Globus pallidus (tissue), 1 donor: Measurements from ENCODE around the gene NCOA6.
A peak's percentile ranks its signal among the peaks of the same experiment; 100 is the strongest.

ENCODE experiments used
- DNase-seq: peaks from one replicate; pipeline ENCODE4 v3.0.0-alpha.2; 2015; ENCODE audit warnings: low spot score

NCOA6 gene

GRCh38 chr20:34704177-34705007, 121.1 kb downstream of the NCOA6 start, which contains the start of gene TP53INP2:
Gene TP53INP2 (plus strand): TSS chr20:34704344. CDS start chr20:34708740, 4,396 bp downstream.
- DNase-seq: peak; percentile 92

DNA sequence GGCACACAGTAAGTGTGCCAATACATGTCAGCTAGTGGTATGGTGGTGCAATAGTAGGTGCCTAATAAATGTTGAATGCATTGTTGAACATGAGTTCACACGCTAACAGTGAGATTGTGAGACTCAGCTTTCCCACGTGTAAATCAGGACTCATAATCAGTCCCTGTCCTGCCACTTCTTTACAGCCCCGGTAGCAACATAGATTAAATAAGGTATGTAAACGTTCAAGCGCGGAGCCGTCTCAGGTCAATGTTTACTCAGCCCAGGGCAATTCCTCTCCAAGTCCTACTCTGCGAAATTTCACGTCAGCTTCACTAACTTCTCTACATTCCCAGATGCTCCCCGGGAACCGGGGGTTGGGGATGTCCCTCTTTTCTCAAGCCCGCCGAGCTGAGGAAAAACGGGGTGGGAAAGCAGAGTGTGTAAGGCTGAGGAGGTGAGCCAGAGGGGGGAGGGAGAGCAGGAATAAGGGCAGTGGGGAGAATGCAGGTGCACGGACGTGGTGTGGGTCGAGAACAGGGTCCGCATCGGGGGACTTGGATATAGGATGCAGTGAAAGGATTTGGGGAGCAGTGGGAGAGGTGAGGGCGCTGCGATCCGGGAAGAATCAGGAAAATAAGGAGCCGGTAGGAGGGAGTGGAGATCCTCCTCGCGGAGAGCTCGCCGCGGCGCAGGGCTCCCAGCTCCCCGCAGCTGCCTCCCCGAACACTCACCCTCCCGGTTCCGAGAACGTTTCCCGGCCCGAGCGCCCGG, 121.9 kb downstream of the NCOA6 start:
- DNase-seq: no peak

GRCh38 chr20:34703061-34703423, 122.4 kb downstream of the NCOA6 start:
- DNase-seq: no peak

DNA sequence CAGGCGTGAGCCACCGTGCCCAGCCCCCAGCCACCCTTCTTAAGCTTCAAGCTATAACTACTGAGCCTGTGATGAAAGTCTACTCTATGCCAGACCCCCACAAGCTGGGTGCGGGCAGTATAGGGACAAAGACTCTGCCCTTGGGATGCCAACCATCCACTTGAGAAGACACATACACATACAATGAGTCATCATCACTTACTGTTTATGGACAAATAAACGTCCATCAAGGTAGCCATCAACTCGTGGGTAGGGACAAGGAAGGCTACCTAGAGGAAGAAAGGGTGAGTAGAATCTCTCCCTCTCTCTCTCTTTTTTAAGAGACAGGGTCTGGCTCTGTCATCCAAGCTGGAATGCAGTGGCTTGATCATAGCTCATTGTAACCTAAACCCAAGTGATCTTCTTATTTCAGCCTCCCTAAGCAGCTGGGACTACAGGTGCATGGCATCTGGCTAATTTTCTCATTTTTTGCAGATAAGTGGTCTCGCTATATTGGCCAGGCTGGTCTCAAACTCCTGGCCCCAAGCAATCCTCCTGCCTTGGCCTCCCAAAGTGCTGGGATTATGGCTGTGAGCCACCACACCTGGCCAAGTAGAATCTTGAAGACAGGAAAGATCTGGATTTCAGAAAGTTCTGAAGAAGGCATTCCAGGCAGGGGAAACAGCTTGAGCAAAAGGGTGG, 123.9 kb downstream of the NCOA6 start:
- DNase-seq: no peak

DNA sequence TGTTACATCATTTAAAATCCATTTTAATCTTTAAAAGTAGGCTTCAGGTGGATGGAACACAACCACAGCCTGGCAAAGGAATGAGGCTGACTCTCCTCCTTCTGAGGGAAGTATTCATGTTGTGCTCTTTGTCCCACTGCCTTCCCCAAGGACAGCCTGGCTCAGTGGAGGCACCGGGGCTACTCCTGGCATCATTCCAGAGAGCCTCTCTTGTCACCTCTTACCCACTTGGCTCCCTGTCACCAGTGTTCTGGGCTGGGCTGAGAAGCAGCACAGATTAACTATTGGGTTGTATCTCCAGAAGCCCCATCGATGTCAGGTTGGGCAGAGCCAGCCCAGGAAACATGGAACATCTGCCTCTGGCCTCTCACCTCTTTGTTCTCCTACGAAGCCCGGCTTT, 132.0 kb downstream of the NCOA6 start:
- no peak for DNase-seq

- no peak for DNase-seq
Measured at GRCh38 chr20:34691838-34692237, 133.6 kb downstream of the NCOA6 start.

DNA sequence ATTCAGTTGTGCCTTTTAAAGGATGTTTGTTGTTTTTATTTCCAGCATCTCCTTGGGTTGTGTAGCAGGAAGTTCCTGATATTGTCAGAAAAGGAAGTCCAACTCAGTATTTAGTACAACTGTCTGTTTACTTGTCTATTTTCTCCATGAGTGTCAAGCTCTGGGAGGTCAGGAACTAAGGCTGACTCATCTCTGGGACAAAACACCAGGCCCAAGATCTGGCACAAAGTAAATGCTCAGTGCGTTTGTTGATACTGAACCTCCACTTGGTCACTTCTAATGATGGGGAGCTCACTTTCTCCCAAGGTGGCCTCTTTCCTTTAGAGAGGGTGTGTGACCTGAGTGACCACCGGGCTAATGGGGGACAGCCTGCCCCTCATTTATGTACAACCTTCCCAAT, 136.0 kb downstream of the NCOA6 start:
- DNase-seq: no peak

GRCh38 chr20:34683667-34684066, 141.8 kb downstream of the NCOA6 start:
- DNase-seq: no peak

DNA sequence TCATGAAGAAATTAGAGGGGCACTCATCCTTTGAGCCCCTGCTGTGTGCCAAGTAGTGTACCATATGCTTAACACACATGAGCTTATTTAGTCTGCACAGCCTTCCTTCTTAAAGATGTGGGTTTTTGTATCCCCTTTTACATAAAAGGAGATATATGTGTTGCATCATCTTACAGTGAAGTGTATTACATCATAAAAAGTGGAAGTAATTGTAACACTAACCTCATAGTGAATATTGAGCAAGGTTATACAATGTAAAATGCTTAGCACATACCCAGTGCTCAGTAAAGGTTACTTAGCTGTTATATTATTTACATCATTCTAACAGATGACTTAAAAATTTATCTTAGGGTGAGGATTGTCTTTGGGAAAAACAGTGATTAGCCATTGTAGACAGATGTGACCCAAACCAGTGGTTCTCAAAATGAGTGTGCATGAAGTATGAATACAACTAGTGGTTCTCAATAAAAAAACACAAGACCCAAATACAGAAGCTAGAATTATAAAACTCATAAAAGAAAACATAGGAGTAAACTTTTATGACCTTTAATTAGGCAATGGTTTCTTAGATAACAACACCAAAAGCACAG, 144.8 kb downstream of the NCOA6 start:
- no peak for DNase-seq

DNA sequence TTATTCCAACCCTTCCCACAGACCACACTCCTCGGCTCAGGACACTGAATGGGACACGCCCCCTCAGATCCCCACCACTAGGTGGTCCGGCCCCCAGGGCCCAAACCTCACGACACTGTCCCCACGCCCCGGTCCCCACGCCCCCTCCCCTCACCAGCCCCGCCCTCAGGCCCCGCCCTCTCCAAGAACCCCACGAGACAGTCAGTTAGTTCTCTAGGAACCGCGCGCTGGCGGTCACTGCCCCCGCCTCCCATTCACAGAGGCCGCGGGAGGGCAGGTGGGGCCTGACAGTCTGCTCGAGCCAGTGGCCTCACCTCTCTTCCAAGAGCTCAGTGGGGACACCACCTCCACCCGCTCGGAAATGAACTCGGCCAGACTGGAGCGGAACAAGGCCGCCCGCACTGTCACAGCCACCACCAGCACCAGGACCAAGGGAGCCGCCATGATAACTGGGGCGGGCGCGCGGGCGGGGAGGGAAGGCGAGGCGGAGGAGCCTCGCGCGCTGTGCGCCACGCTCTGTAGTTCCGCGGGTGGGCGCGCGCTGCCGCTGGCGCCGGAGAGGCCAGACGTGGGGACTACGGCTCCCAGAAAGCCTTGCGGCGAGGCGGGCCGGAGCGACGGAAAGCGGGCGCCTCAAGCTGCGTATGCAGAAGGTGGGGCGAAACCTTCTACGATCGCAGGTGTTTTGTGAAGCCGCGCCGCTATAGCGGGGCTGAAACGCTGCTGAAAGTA, 148.6 kb downstream of the NCOA6 start, which contains the start of gene PIGU:
Gene PIGU (minus strand): TSS at position 451 of the 732 bp plus-strand sequence. CDS start 7 bp downstream, at position 444.
- peak; percentile 95 for DNase-seq

DNA sequence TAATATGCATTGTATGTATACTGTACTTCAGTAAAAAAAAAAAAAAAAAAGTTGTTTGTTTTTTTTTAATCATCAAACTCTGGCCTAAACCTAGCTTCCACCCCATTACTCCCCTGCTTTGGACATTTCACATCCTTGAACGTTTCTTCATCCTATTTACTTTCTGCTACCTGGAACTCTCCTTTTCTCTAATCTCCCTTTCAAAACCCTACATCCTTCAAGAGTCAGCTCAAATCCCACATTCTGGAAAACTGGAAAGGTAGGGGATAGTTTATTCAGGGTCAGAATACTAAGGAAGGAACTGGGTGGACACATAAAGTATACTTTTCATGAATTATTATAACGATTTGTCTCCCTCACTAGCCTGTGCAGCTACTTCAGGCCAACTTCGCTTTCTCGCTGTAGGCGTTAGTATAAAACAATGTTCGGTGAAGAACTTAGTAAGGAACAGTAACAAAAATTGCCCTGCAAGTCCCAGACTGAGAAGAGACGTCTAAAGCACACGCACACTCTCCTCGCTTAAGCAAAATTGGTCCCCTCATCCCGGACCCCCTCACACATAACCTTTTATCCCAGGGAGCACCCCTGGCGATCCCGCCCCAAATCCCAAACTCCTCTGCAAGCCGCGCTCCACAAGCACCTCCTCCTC, 149.3 kb downstream of the NCOA6 start:
- DNase-seq: no peak

GRCh38 chr20:34675561-34675960, 149.9 kb downstream of the NCOA6 start:
- DNase-seq: no peak

DNA sequence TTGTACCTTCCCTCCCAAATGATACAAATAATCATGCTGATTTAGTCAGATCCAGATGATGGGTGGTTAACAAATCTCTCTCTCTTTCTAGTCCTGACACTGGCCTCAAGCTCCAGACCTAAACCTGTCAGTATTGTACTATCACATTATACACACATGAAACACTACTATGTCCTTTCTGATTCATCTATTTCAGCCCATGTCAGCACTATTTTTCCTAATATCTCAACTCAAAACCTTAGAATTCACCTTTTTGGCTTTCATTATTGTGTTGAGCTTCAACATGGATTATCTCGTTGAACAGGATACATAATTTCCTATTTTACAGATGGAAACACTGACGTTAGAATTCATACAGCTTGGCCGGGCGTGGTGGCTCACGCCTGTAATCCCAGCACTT, 152.0 kb downstream of the NCOA6 start:
- DNase-seq: no peak

- DNase-seq: no peak
Measured at GRCh38 chr20:34669094-34669493, 156.4 kb downstream of the NCOA6 start.
